Mammary epithelial cell (primary cell): ENCODE results near the gene RASA2.

Experiments used
- EZH2 ChIP-seq: IDR thresholded peaks from 2 replicates; pipeline ENCODE4 v1.6.1; 2012; ENCODE audit warnings: low read length, inconsistent platforms, borderline replicate concordance
- TF ChIP-seq, protein P1 (sequence below), 2 donors: IDR thresholded peaks in 1 of 2; conservative IDR thresholded peaks in 1 of 2; 2 replicates each; pipeline ENCODE4 v1.5.1; 2011 to 2012; ENCODE audit warnings: inconsistent platforms in 2 of 2, low read length in 2 of 2, mild to moderate bottlenecking in 2 of 2, control low read depth in 1 of 2, low read depth in 1 of 2; ENCODE audit not compliant: insufficient read depth in 1 of 2; ENCODE audit errors: extremely low read depth in 1 of 2

DNA sequence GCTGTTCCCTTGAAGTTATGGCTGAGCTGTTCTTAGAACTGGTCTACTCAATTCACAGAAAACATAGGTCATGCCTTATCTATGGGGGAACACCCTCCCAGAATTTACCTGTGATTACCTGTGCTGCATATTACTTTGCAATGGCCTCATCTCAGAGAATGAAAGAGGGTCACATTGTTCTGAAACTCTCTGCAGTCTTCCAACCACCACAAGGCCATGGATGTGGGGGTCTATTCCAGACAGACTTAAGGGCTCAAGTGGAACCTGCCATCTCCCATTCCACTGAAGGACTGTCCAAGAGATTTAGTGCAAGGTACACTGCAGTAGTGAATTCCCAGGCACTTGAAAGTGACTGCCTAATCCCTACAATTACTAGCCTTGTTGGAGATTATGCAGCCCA is 40.1 kb upstream of the RASA2 start:
- TF ChIP-seq, protein P1, sequence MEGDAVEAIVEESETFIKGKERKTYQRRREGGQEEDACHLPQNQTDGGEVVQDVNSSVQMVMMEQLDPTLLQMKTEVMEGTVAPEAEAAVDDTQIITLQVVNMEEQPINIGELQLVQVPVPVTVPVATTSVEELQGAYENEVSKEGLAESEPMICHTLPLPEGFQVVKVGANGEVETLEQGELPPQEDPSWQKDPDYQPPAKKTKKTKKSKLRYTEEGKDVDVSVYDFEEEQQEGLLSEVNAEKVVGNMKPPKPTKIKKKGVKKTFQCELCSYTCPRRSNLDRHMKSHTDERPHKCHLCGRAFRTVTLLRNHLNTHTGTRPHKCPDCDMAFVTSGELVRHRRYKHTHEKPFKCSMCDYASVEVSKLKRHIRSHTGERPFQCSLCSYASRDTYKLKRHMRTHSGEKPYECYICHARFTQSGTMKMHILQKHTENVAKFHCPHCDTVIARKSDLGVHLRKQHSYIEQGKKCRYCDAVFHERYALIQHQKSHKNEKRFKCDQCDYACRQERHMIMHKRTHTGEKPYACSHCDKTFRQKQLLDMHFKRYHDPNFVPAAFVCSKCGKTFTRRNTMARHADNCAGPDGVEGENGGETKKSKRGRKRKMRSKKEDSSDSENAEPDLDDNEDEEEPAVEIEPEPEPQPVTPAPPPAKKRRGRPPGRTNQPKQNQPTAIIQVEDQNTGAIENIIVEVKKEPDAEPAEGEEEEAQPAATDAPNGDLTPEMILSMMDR (conservative IDR thresholded peaks at IDR 0.05 in 1 of 2, IDR thresholded peaks at IDR 0.05 in 1 of 2; ENCODE audit: extremely low read depth in 1 of 2, insufficient read depth in 1 of 2, low read depth in 1 of 2, low read length in 2 of 2) = no peak
- no peak for TF ChIP-seq EZH2
